ENCODE results near the gene ORC6.

DNA sequence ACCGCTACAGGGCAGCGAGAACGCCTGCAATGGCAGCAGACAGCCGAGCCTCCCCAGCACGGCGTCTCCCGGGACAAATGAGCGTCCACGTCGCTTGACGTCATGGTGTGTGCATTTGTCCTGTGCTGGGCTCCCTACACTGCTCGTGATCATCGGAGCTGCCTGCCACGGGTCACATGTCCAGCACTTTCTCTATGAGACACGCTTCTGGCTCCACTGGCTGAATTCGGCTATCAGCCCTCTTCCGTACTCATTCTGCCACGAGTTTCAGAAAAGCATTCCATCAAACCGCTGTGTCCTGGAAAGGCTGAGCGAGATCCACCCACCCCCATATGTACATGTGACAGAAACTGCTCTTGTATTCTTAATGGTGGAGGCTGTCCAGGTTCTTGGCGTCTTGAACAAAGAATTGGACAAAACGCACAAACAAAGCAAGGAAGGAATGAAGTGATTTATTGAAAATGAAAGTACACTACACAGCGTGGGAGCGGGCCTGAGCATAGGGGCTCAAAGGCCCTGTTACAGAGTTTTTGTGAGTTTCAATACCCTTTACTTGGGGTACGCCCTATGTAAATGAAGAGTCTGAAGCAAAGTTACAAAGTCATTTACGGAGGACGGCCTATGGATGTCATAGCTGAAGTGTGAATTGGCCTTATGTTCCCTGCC, 39.7 kb upstream of the ORC6 start:
- TF ChIP-seq, protein P1, sequence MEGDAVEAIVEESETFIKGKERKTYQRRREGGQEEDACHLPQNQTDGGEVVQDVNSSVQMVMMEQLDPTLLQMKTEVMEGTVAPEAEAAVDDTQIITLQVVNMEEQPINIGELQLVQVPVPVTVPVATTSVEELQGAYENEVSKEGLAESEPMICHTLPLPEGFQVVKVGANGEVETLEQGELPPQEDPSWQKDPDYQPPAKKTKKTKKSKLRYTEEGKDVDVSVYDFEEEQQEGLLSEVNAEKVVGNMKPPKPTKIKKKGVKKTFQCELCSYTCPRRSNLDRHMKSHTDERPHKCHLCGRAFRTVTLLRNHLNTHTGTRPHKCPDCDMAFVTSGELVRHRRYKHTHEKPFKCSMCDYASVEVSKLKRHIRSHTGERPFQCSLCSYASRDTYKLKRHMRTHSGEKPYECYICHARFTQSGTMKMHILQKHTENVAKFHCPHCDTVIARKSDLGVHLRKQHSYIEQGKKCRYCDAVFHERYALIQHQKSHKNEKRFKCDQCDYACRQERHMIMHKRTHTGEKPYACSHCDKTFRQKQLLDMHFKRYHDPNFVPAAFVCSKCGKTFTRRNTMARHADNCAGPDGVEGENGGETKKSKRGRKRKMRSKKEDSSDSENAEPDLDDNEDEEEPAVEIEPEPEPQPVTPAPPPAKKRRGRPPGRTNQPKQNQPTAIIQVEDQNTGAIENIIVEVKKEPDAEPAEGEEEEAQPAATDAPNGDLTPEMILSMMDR (optimal IDR thresholded peaks at IDR 0.05 in 1 of 3, IDR thresholded peaks at IDR 0.05 in 1 of 3, conservative IDR thresholded peaks at IDR 0.05 in 1 of 3; ENCODE audit: extremely low read depth in 1 of 3, insufficient read depth in 2 of 3, low read length in 3 of 3): no peak
- TF ChIP-seq EZH2 (IDR thresholded peaks at IDR 0.05; ENCODE audit: low read length): no peak
